H1 (cell line): ENCODE results near the gene HTATIP2. TPM values are rescaled to one million over a fixed set of nuclear protein-coding genes. Genes with fewer than 3 reads are reported as not detected.

Source experiments
- CTCF ChIA-PET: fragments of 300-600 bp; sonication (Branson Sonifier 250); formaldehyde crosslinking; loops from one replicate; lab custom pipeline; 2021; ENCODE audit not compliant: partially characterized antibody; lab: Charles Lee
- POLR2A ChIA-PET: fragments of 300-600 bp; sonication (Branson Sonifier 250); formaldehyde crosslinking; loops from one replicate; lab custom pipeline; 2021; ENCODE audit warnings: inconsistent platforms; ENCODE audit not compliant: partially characterized antibody; lab: Charles Lee
- DNase-seq, 2 experiments: peaks; one replicate each; pipeline versions ENCODE4 v3.0.0 to v3.0.0-alpha.2; 2010 to 2022; ENCODE audit warnings: low spot score in 2 of 2, low read depth in 1 of 2, mixed read lengths in 1 of 2
- FAIRE-seq: peaks from 2 replicates; lab custom pipeline; 2011; peaks lifted over from hg19 to GRCh38; lab: Jason Lieb, UNC
- H2AFZ ChIP-seq: 2 replicates; pipeline ENCODE4 v1.8.1; 2012; ENCODE audit warnings: low read length, inconsistent platforms
- H2AK5ac ChIP-seq: 2 replicates; pipeline ENCODE4 v1.6.1; 2013; ENCODE audit warnings: low read depth, low read length
- H2BK120ac ChIP-seq: replicated peaks from 2 replicates; pipeline ENCODE3; 2013; ENCODE audit warnings: low read depth, low read length, inconsistent platforms
- H2BK12ac ChIP-seq: 2 replicates; pipeline ENCODE4 v1.6.1; 2013; ENCODE audit warnings: low read depth, low read length
- H2BK15ac ChIP-seq: 2 replicates; pipeline ENCODE4 v1.6.1; 2013; ENCODE audit warnings: low read length
- H2BK20ac ChIP-seq: 2 replicates; pipeline ENCODE4 v1.6.1; 2013; ENCODE audit warnings: low read length
- H2BK5ac ChIP-seq: 2 replicates; pipeline ENCODE4 v1.6.1; 2013; ENCODE audit warnings: low read depth, low read length
- H3K14ac ChIP-seq: 2 replicates; pipeline ENCODE4 v1.6.1; 2013; ENCODE audit warnings: inconsistent platforms; ENCODE audit not compliant: insufficient read length
- H3K18ac ChIP-seq: 2 replicates; pipeline ENCODE4 v1.6.1; 2013; ENCODE audit warnings: low read length; ENCODE audit errors: extremely low read depth
- H3K23ac ChIP-seq: 2 replicates; pipeline ENCODE4 v1.6.1; 2013; ENCODE audit warnings: inconsistent platforms; ENCODE audit not compliant: insufficient read length
- H3K23me2 ChIP-seq: 2 replicates; pipeline ENCODE4 v1.6.1; 2013; ENCODE audit warnings: low read depth, low read length
- H3K27ac ChIP-seq: 2 replicates; pipeline ENCODE4 v1.6.1; 2011; ENCODE audit warnings: low read depth, low read length, inconsistent platforms
- H3K27me3 ChIP-seq, 4 experiments: replicated peaks in 1 of 4; 1 replicate in 1 of 4; 2 replicates in 3 of 4; pipeline versions ENCODE4 v1.6.1 to v1.8.1; 2011 to 2013; ENCODE audit warnings: low read length in 3 of 4, mild to moderate bottlenecking in 3 of 4, inconsistent platforms in 2 of 4, mixed read lengths in 2 of 4, moderate library complexity in 1 of 4; ENCODE audit not compliant: control insufficient read depth in 3 of 4, insufficient read depth in 3 of 4; ENCODE audit errors: extremely low read depth in 1 of 4
- H3K36me3 ChIP-seq, 4 experiments: 2 replicates each; pipeline versions ENCODE4 v1.6.1 to v1.8.1; 2011 to 2013; ENCODE audit warnings: mild to moderate bottlenecking in 4 of 4, low read length in 3 of 4, moderate library complexity in 2 of 4, control low read depth in 1 of 4, inconsistent platforms in 1 of 4; ENCODE audit not compliant: insufficient read depth in 4 of 4, control insufficient read depth in 2 of 4
- H3K4ac ChIP-seq: replicated peaks from 2 replicates; pipeline ENCODE3; 2013; ENCODE audit warnings: low read length, low read depth, mixed read lengths, inconsistent platforms; ENCODE audit not compliant: insufficient read length
- H3K4me1 ChIP-seq, 4 experiments: replicated peaks in 1 of 4; 1 replicate in 1 of 4; 2 replicates in 3 of 4; pipeline versions ENCODE4 v1.6.1 to v1.8.1; 2011 to 2013; ENCODE audit warnings: low read length in 3 of 4, inconsistent platforms in 2 of 4, mixed read lengths in 1 of 4; ENCODE audit not compliant: insufficient read depth in 4 of 4, control insufficient read depth in 3 of 4
- H3K4me2 ChIP-seq, 2 experiments: 2 replicates each; pipeline versions ENCODE4 v1.6.1 to v1.8.1; 2011 to 2013; ENCODE audit warnings: low read depth in 2 of 2, low read length in 2 of 2, control low read depth in 1 of 2, inconsistent platforms in 1 of 2, mild to moderate bottlenecking in 1 of 2; ENCODE audit not compliant: insufficient read depth in 1 of 2
- H3K4me3 ChIP-seq, 4 experiments: fragments of 200-600, 300-600 bp in 1 of 4; sonication (generic), shearing (Covaris generic), sonication (Bioruptor Twin) in 1 of 4; 2 replicates each; pipeline versions ENCODE4 v1.5.1 to v1.8.1; 2011 to 2016; ENCODE audit warnings: low read length in 4 of 4, low read depth in 3 of 4, control low read depth in 2 of 4, inconsistent platforms in 2 of 4, mild to moderate bottlenecking in 2 of 4, mixed read lengths in 1 of 4, moderate library complexity in 1 of 4; ENCODE audit not compliant: insufficient read depth in 2 of 4; ENCODE audit errors: extremely low read depth in 1 of 4
- H3K56ac ChIP-seq: replicated peaks from 2 replicates; pipeline ENCODE3; 2013; ENCODE audit warnings: low read depth, mild to moderate bottlenecking, mixed read lengths, low read length, inconsistent platforms; ENCODE audit not compliant: insufficient read length
- H3K79me1 ChIP-seq: 2 replicates; pipeline ENCODE4 v1.6.1; 2013; ENCODE audit warnings: low read depth, low read length, control low read depth
- H3K79me2 ChIP-seq, 2 experiments: 2 replicates each; pipeline versions ENCODE4 v1.6.1 to v1.8.1; 2012 to 2013; ENCODE audit warnings: low read length in 2 of 2, mild to moderate bottlenecking in 2 of 2, inconsistent platforms in 1 of 2; ENCODE audit not compliant: insufficient read depth in 2 of 2, control insufficient read depth in 1 of 2
- H3K9ac ChIP-seq, 4 experiments: replicated peaks in 1 of 4; 1 replicate in 1 of 4; 2 replicates in 3 of 4; pipeline versions ENCODE4 v1.6.1 to v1.8.1; 2011 to 2013; ENCODE audit warnings: low read depth in 3 of 4, low read length in 3 of 4, control low read depth in 2 of 4, mild to moderate bottlenecking in 2 of 4, moderate library complexity in 2 of 4, inconsistent platforms in 1 of 4; ENCODE audit errors: extremely low read depth in 1 of 4
- H3K9me3 ChIP-seq, 2 experiments: 2 replicates each; pipeline versions ENCODE4 v1.6.1 to v1.8.1; 2012 to 2013; ENCODE audit warnings: mild to moderate bottlenecking in 2 of 2, moderate library complexity in 2 of 2, control low read depth in 1 of 2, inconsistent platforms in 1 of 2, low read depth in 1 of 2, low read length in 1 of 2, mixed read lengths in 1 of 2; ENCODE audit not compliant: insufficient read depth in 2 of 2
- H4K20me1 ChIP-seq, 2 experiments: replicated peaks in 1 of 2; 2 replicates each; pipeline versions ENCODE3 to v1.8.1; 2011 to 2013; ENCODE audit warnings: inconsistent platforms in 2 of 2, low read length in 2 of 2, mild to moderate bottlenecking in 1 of 2; ENCODE audit not compliant: insufficient read depth in 2 of 2, control insufficient read depth in 1 of 2
- H4K5ac ChIP-seq: 2 replicates; pipeline ENCODE4 v1.6.1; 2013; ENCODE audit warnings: low read length, low read depth, mixed read lengths, inconsistent platforms; ENCODE audit not compliant: insufficient read length
- H4K8ac ChIP-seq: 2 replicates; pipeline ENCODE4 v1.8.0; 2013; ENCODE audit warnings: mild to moderate bottlenecking, moderate library complexity, low read length, inconsistent platforms; ENCODE audit not compliant: insufficient read depth; ENCODE audit errors: extremely low read depth
- H4K91ac ChIP-seq: replicated peaks from 2 replicates; pipeline ENCODE3; 2013; ENCODE audit warnings: low read length, mixed read lengths, inconsistent platforms; ENCODE audit not compliant: insufficient read length
- RAD21 ChIP-seq, 2 experiments: IDR thresholded peaks in 1 of 2; conservative IDR thresholded peaks in 1 of 2; 2 replicates each; pipeline ENCODE4 v1.6.1; 2011; ENCODE audit warnings: low read depth in 2 of 2, low read length in 2 of 2, improper control_type of control experiment in 1 of 2, inconsistent platforms in 1 of 2, mild to moderate bottlenecking in 1 of 2, moderate library complexity in 1 of 2
- WGBS, 2 experiments: shearing (Covaris generic) in 1 of 2; methylation state at CpG; one replicate each; pipeline versions ENCODE4 v1.1.6 to v1.1.7; 2013 to 2015; ENCODE audit warnings: low lambda C conversion rate in 2 of 2, mixed read lengths in 2 of 2, inconsistent platforms in 1 of 2, low coverage in 1 of 2, missing lambda C conversion rate in 1 of 2; ENCODE audit not compliant: insufficient replicate concordance in 2 of 2, insufficient coverage in 1 of 2, insufficient read length in 1 of 2; ENCODE audit errors: extremely low coverage in 1 of 2, missing lambda C conversion rate in 1 of 2; 5-methylcytosine and 5-hydroxymethylcytosine counted together
- polyA plus RNA-seq, 7 experiments: library from polyadenylated mRNA; depleted of rRNA in 3 of 7; stranded (reverse) in 5 of 7; unstranded in 2 of 7; fragments of >200 nt in 5 of 7; fragments of 200-250 nt in 2 of 7; gene quantifications; 1 replicate in 5 of 7; 2 replicates in 1 of 7; 4 replicates in 1 of 7; pipeline versions ENCODE4 v1.2.1 to v1.2.3, GENCODE V29; 2011 to 2013; ENCODE audit warnings: missing spikeins in 2 of 7, mixed read lengths in 2 of 7
- total RNA-seq: library from RNA; stranded (reverse); fragmentation: NEBNext Ultra II Directional; extraction: Animal tissue kit (Norgen Biotek cat#: 25700); gene quantifications from 2 replicates; pipeline ENCODE4 v1.2.1, GENCODE V29; 2021

HTATIP2 gene
- total and polyA plus RNA-seq, 2 of the 8 experiments (the other 6 are each of a cell fraction or from before 2014, with no cell fraction given), result 22.6 to 33.1 TPM

DNA sequence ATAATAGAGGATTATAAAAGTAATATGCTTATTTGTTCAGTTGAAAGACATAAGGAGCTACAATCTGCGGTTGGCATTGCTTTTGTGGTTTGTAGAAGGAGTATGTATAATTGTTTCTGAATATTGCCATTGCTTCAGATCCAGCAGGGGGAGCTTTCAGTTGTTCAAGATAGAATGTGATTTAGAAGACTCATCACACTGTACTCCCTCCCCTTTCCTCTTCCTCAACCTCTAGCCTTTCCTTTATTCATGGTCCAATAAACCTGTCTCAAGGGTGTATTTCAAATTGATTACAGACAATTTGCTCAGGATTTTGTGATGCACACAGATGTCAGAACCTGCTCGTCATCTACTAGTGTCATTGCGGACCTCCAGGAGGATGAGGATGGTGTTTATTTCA lies 33.8 kb downstream of the HTATIP2 start:
- no peak overlapping the region for H2AK5ac ChIP-seq
- no peaks in the 10 kb centered on the region for H3K4me1 ChIP-seq
- no peak overlapping the region for H3K14ac ChIP-seq
- no peak overlapping the region for H2AFZ ChIP-seq
- H3K18ac ChIP-seq, result no peak overlapping the region
- no peaks in the 10 kb centered on the region for H3K79me2 ChIP-seq
- POLR2A ChIA-PET, result interaction anchor here (1.1 to 1.3 kb wide), 2 partner anchors 9 to 17 kb away, joined by 3 to 4 read pairs; no protein-coding TSS in a partner anchor
- H3K23me2 ChIP-seq, result no peaks in the 10 kb centered on the region
- H2BK15ac ChIP-seq, result no peak overlapping the region
- H3K9me3 ChIP-seq, result no peaks in the 10 kb centered on the region
- no peak overlapping the region for H3K4ac ChIP-seq
- no peak overlapping the region for H4K5ac ChIP-seq
- H2BK5ac ChIP-seq, result no peak overlapping the region
- WGBS, 2 experiments, result 83% methylated on average over 3 of the region's 3 CpGs; no CpG with 5 or more reads in 1 of the 2 experiments
- no peak overlapping the region for H2BK20ac ChIP-seq
- H3K36me3 ChIP-seq, result peaks cover 0 to 52% (median 15%) of the 10 kb centered on the region in 4 experiments; a peak in 5 of 8 replicates
- no peak overlapping the region for H4K8ac ChIP-seq
- FAIRE-seq (peak; percentile 7), DNase-seq (no peak)
- no peak overlapping the region for H3K23ac ChIP-seq
- CTCF ChIA-PET, result interaction anchor here (0.6 to 4.7 kb wide), 33 partner anchors 8 to 491 kb away, joined by 3 to 53 read pairs (median 3); partner anchors contain the start of gene SLC6A5
- H3K56ac ChIP-seq, result no peak overlapping the region
- H3K4me2 ChIP-seq, result no peak overlapping the region
- no peak overlapping the region for H3K4me3 ChIP-seq
- no peak overlapping the region for H2BK12ac ChIP-seq
- no peak overlapping the region for H3K9ac ChIP-seq
- H3K27me3 ChIP-seq, result no peaks in the 10 kb centered on the region
- no peaks in the 10 kb centered on the region for H3K79me1 ChIP-seq
- H2BK120ac ChIP-seq, result no peak overlapping the region
- no peak overlapping the region for H4K91ac ChIP-seq
- no peak overlapping the region for H3K27ac ChIP-seq
- H4K20me1 ChIP-seq, result peaks cover 0 to 2% of the 10 kb centered on the region in 2 experiments
- TF ChIP-seq RAD21 (IDR thresholded peaks at IDR 0.05 in 1 of 2, conservative IDR thresholded peaks at IDR 0.05 in 1 of 2; ENCODE audit: low read depth in 2 of 2, low read length in 2 of 2), result peak; percentile 38 to 52
